GM20000 (cell line): ENCODE data around the gene PDGFRB.

Source experiments
- DNase-seq: peaks from one replicate; pipeline ENCODE4 v3.0.0; 2012; ENCODE audit warnings: low spot score
- CTCF ChIP-seq: IDR thresholded peaks from 2 replicates; pipeline ENCODE4 v1.5.1; 2012; ENCODE audit warnings: mild to moderate bottlenecking, control low read depth; ENCODE audit errors: extremely low read depth, missing control alignments

Gene PDGFRB

GRCh38 chr5:150070821-150071220 lies 84.8 kb downstream of the PDGFRB start:
- TF ChIP-seq CTCF: no peak
- DNase-seq: no peak

GRCh38 chr5:150069672-150070627 lies 85.7 kb downstream of the PDGFRB start:
- no peak for TF ChIP-seq CTCF
- DNase-seq: no peak

GRCh38 chr5:150068961-150069645 lies 86.5 kb downstream of the PDGFRB start:
- no peak for TF ChIP-seq CTCF
- no peak for DNase-seq

- no peak for DNase-seq
- no peak for TF ChIP-seq CTCF
Measured at GRCh38 chr5:150068472-150068871, 87.2 kb downstream of the PDGFRB start.

- no peak for TF ChIP-seq CTCF
- DNase-seq: no peak
Measured at GRCh38 chr5:150068071-150068470, 87.6 kb downstream of the PDGFRB start.

GRCh38 chr5:150067405-150067960 lies 88.2 kb downstream of the PDGFRB start:
- no peak for TF ChIP-seq CTCF
- DNase-seq: no peak

GRCh38 chr5:150066901-150067396 lies 88.7 kb downstream of the PDGFRB start:
- no peak for DNase-seq
- no peak for TF ChIP-seq CTCF
